GM23248 (cell line): ENCODE results near the gene GSN.

Source experiments
- EZH2 ChIP-seq: fragments of 200-600 bp; sonication (generic); IDR thresholded peaks from 2 replicates; pipeline ENCODE4 v1.6.1; 2018; ENCODE audit warnings: antibody characterized with exemption, mild to moderate bottlenecking; ENCODE audit not compliant: insufficient read depth, poor library complexity, severe bottlenecking
- EZH2phosphoT487 ChIP-seq: fragments of 200-600 bp; sonication (generic); IDR thresholded peaks from 2 replicates; pipeline ENCODE4 v1.6.1; 2018; ENCODE audit warnings: antibody characterized with exemption, moderate library complexity, mild to moderate bottlenecking, low read depth; ENCODE audit not compliant: insufficient read depth

- TF ChIP-seq EZH2phosphoT487 (no peak), EZH2 (no peak)
Observed at GRCh38 chr9:121292051-121292450, 24.1 kb downstream of the GSN start.
